Measurements from ENCODE around the gene AMN. TPM values are rescaled to one million over a fixed set of nuclear protein-coding genes. Genes with fewer than 3 reads are reported as not detected.
A peak's percentile ranks its signal among the peaks of the same experiment; 100 is the strongest.
"Not testable (repeated sequence)": the region's sequence is repeated elsewhere in the genome, so short reads cannot be mapped to it uniquely, and the experiment has no call there.

The AMN gene
- total RNA-seq, 1 experiment from 2014 or later: 21.8 TPM

DNA sequence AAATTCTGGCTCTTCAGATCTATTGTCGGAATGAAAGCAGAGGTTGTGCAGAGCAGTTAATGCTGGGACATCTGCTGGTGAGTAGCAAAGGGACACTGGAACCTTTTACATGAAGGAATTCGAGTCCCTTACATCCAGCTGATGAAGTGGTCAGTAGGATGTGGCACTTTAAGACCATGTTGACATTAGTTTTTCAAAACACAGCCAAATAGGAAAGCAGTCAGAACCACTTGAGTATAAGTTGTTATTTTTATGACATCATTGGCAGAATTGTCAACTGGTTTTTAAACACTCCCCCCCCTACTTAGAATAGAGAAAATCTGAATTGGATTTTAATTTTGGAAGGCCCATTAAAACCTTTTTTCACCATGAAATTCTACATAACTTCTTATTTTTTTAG, 46.8 kb upstream of the AMN start:
- no peak overlapping the region for H3K4me2 ChIP-seq
- no peaks in the 10 kb centered on the region for H3K79me2 ChIP-seq (ENCODE audit: low read depth)
- H3F3A ChIP-seq (ENCODE audit: insufficient read depth, low read depth): peaks cover 8% of the 10 kb centered on the region; the same call in 1 of the 2 replicates
- no peak overlapping the region for H2AFZ ChIP-seq
- no TSS peak for BruUV-seq (replicated peaks)
- TF ChIP-seq, protein P1, sequence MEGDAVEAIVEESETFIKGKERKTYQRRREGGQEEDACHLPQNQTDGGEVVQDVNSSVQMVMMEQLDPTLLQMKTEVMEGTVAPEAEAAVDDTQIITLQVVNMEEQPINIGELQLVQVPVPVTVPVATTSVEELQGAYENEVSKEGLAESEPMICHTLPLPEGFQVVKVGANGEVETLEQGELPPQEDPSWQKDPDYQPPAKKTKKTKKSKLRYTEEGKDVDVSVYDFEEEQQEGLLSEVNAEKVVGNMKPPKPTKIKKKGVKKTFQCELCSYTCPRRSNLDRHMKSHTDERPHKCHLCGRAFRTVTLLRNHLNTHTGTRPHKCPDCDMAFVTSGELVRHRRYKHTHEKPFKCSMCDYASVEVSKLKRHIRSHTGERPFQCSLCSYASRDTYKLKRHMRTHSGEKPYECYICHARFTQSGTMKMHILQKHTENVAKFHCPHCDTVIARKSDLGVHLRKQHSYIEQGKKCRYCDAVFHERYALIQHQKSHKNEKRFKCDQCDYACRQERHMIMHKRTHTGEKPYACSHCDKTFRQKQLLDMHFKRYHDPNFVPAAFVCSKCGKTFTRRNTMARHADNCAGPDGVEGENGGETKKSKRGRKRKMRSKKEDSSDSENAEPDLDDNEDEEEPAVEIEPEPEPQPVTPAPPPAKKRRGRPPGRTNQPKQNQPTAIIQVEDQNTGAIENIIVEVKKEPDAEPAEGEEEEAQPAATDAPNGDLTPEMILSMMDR (conservative IDR thresholded peaks at IDR 0.05): no peak
- no peak for TF ChIP-seq EZH2 (IDR thresholded peaks at IDR 0.05; ENCODE audit: low read depth)
- DNase-seq: no peak
- intact Hi-C loops (cut with micrococcal nuclease; ENCODE audit: unreplicated experiment): no loop called here
- no peaks in the 10 kb centered on the region for H3K9me2 ChIP-seq (ENCODE audit: insufficient read depth)
- 0 out of 2 replicates have a peak, but pooled peaks cover 12% of the 10 kb centered on the region for H3K36me3 ChIP-seq (ENCODE audit: low read depth)
- no peaks in the 10 kb centered on the region for H3K27me3 ChIP-seq (ENCODE audit: insufficient read depth, low read depth)
- ChIA-PET POLR2A (ENCODE audit: unreplicated experiment) (interaction anchor here (0.7 kb wide), 1 partner anchor 8 kb away, joined by 9 read pairs; no protein-coding TSS in a partner anchor), CTCF (no interaction called here)
- H3K4me1 ChIP-seq (replicated peaks; ENCODE audit: insufficient read depth): no peaks in the 10 kb centered on the region
- no peak overlapping the region for H3K4me3 ChIP-seq
- H4K20me1 ChIP-seq (ENCODE audit: insufficient read depth): no peaks in the 10 kb centered on the region
- H3K9me3 ChIP-seq (ENCODE audit: insufficient read depth, low read depth): no peaks in the 10 kb centered on the region
- H3K27ac ChIP-seq: no peak overlapping the region

DNA sequence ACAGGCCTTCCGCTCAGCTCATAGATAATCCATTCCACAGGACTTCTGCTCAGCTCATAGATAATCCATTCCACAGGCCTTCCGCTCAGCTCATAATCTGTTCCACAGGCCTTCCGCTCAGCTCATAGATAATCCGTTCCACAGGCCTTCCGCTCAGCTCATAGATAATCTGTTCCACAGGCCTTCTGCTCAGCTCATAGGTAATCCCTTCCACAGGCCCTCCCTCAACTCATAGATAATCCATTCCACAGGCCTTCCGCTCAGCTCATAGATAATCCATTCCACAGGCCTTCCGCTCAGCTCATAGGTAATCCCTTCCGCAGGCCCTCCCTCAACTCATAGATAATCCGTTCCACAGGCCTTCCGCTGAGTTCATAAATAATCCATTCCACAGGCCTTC, 45.0 kb upstream of the AMN start:
- H3K27ac ChIP-seq; H2AFZ ChIP-seq; H3K79me2 ChIP-seq (ENCODE audit: low read depth); intact Hi-C loops (cut with micrococcal nuclease; ENCODE audit: unreplicated experiment); H4K20me1 ChIP-seq (ENCODE audit: insufficient read depth); H3K27me3 ChIP-seq (ENCODE audit: insufficient read depth, low read depth); H3K4me3 ChIP-seq; H3K9me2 ChIP-seq (ENCODE audit: insufficient read depth); H3F3A ChIP-seq (ENCODE audit: insufficient read depth, low read depth); BruUV-seq (replicated peaks); DNase-seq; H3K4me2 ChIP-seq; H3K4me1 ChIP-seq (replicated peaks; ENCODE audit: insufficient read depth); H3K9me3 ChIP-seq (ENCODE audit: insufficient read depth, low read depth): not testable (repeated sequence)
- ChIA-PET CTCF (interaction anchor here (0.6 to 0.8 kb wide), 3 partner anchors 12 to 153 kb away, joined by 3 to 5 read pairs (median 4); no protein-coding TSS in a partner anchor), POLR2A (ENCODE audit: unreplicated experiment) (interaction anchor here (0.6 to 0.7 kb wide), 2 partner anchors 52 to 1061 kb away, joined by 3 to 13 read pairs; no protein-coding TSS in a partner anchor)
- H3K36me3 ChIP-seq (ENCODE audit: low read depth): 0 out of 2 replicates have a peak, but pooled peaks cover 12% of the 10 kb centered on the region

GRCh38 chr14:102878174-102878969, 44.1 kb upstream of the AMN start:
- ChIA-PET POLR2A (ENCODE audit: unreplicated experiment) (no interaction called here), CTCF (interaction anchor here (0.6 kb wide), 1 partner anchor 1110 kb away, joined by 3 read pairs; no protein-coding TSS in a partner anchor)
- intact Hi-C loops (cut with micrococcal nuclease; ENCODE audit: unreplicated experiment): no loop called here
- Histone ChIP-seq H3K27ac (no peak overlapping the region), H3K4me3 (no peak overlapping the region), H4K20me1 (ENCODE audit: insufficient read depth) (no peaks in the 10 kb centered on the region), H3K27me3 (ENCODE audit: insufficient read depth, low read depth) (no peaks in the 10 kb centered on the region), H3K4me2 (no peak overlapping the region), H3K4me1 (replicated peaks; ENCODE audit: insufficient read depth) (no peaks in the 10 kb centered on the region), H3K79me2 (ENCODE audit: low read depth) (no peaks in the 10 kb centered on the region), H2AFZ (no peak overlapping the region), H3F3A (ENCODE audit: insufficient read depth, low read depth) (peaks cover 8% of the 10 kb centered on the region; the same call in 1 of the 2 replicates), H3K36me3 (ENCODE audit: low read depth) (0 out of 2 replicates have a peak, but pooled peaks cover 12% of the 10 kb centered on the region), H3K9me3 (ENCODE audit: insufficient read depth, low read depth) (no peaks in the 10 kb centered on the region), H3K9me2 (ENCODE audit: insufficient read depth) (no peaks in the 10 kb centered on the region)
- BruUV-seq (replicated peaks): no TSS peak
- peak in 1 of 2 experiments; percentile 24 for DNase-seq
- TF ChIP-seq, protein P1 (conservative IDR thresholded peaks at IDR 0.05): peak; percentile 42; the same call in 1 of the 2 replicates
- no peak for TF ChIP-seq EZH2 (IDR thresholded peaks at IDR 0.05; ENCODE audit: low read depth)
